ENCODE data around the gene C1QTNF7.

- TF ChIP-seq CTCF (IDR thresholded peaks at IDR 0.05) (peak; percentile 88), ZFX (IDR thresholded peaks at IDR 0.05; ENCODE audit: borderline replicate concordance) (no peak)
Measured at GRCh38 chr4:15396157-15396800, 31.6 kb upstream of the C1QTNF7 start.

All from 22Rv1 (cell line).